ENCODE data around the gene ELF4.

- TF ChIP-seq EZH2 (IDR thresholded peaks at IDR 0.05; ENCODE audit: borderline replicate concordance), result no peak
- no peak for TF ChIP-seq EZH2phosphoT487 (IDR thresholded peaks at IDR 0.05; ENCODE audit: low read depth, severe bottlenecking, unreplicated experiment)
Observed at GRCh38 chrX:130082244-130083106, 27.8 kb downstream of the ELF4 start.

Measured in hepatocyte (in vitro differentiated cells).